ENCODE data around the gene SEPSECS.

Gene SEPSECS

GRCh38 chr4:25111648-25112196 lies 48.5 kb downstream of the SEPSECS start:
- H3K4me1 ChIP-seq (ENCODE audit: control insufficient read depth, insufficient read depth, low read length) = no peaks in the 10 kb centered on the region
- no peaks in the 10 kb centered on the region for H3K9me3 ChIP-seq (ENCODE audit: control insufficient read depth, insufficient read depth, low read depth, low read length)
- no peaks in the 10 kb centered on the region for H3K36me3 ChIP-seq (ENCODE audit: control insufficient read depth in 2 of 2, insufficient read depth in 1 of 2, low read length in 2 of 2)
- ChIA-PET CTCF (interaction anchor here (1.1 kb wide), 1 partner anchor 33 kb away, joined by 4 read pairs; no protein-coding TSS in a partner anchor), POLR2A (no interaction called here)
- TF ChIP-seq ZNF341 (tag by site-specific recombination; IDR thresholded peaks at IDR 0.05; ENCODE audit: low read depth) = no peak
- TF ChIP-seq ZNF596 (tag by site-specific recombination; IDR thresholded peaks at IDR 0.05) = no peak
- TF ChIP-seq ZNF664 (tag by site-specific recombination; IDR thresholded peaks at IDR 0.05) = no peak
- no peak for TF ChIP-seq ZNF580 (tag by site-specific recombination; IDR thresholded peaks at IDR 0.05)
- no peak for TF ChIP-seq REST (tag by site-specific recombination; IDR thresholded peaks at IDR 0.05)
- no peak overlapping the region for H3K27ac ChIP-seq (ENCODE audit: extremely low read depth, low read depth, low read length)
- no peak overlapping the region for H3K4me3 ChIP-seq (ENCODE audit: low read depth, low read length)

GRCh38 chr4:25110527-25111329 lies 49.5 kb downstream of the SEPSECS start:
- H3K9me3 ChIP-seq (ENCODE audit: control insufficient read depth, insufficient read depth, low read depth, low read length) = no peaks in the 10 kb centered on the region

GRCh38 chr4:25109511-25109910 lies 50.7 kb downstream of the SEPSECS start:
- Histone ChIP-seq H3K4me3 (ENCODE audit: low read depth, low read length) (no peak overlapping the region), H3K36me3 (ENCODE audit: control insufficient read depth in 2 of 2, insufficient read depth in 1 of 2, low read length in 2 of 2) (no peaks in the 10 kb centered on the region), H3K4me1 (ENCODE audit: control insufficient read depth, insufficient read depth, low read length) (no peaks in the 10 kb centered on the region), H3K27ac (ENCODE audit: extremely low read depth, low read depth, low read length) (no peak overlapping the region), H3K9me3 (ENCODE audit: control insufficient read depth, insufficient read depth, low read depth, low read length) (no peaks in the 10 kb centered on the region)
- ChIA-PET CTCF (no interaction called here), POLR2A (no interaction called here)
- TF ChIP-seq ZNF214 (tag by site-specific recombination; IDR thresholded peaks at IDR 0.05; ENCODE audit: borderline replicate concordance) (no peak), ZSCAN5A (tag by site-specific recombination; IDR thresholded peaks at IDR 0.05) (no peak), KLF9 (tag by site-specific recombination; IDR thresholded peaks at IDR 0.05; ENCODE audit: low read depth) (no peak), PRDM1 (tag by site-specific recombination; IDR thresholded peaks at IDR 0.05) (no peak), ZNF626 (tag by site-specific recombination; IDR thresholded peaks at IDR 0.05) (no peak), ZNF169 (tag by site-specific recombination; IDR thresholded peaks at IDR 0.05) (no peak), ZNF623 (tag by site-specific recombination; IDR thresholded peaks at IDR 0.05) (no peak), GLI4 (tag by site-specific recombination; IDR thresholded peaks at IDR 0.05) (no peak), ZNF280C (tag by site-specific recombination; IDR thresholded peaks at IDR 0.05) (no peak), ZNF138 (tag by site-specific recombination; IDR thresholded peaks at IDR 0.05; ENCODE audit: borderline replicate concordance) (no peak), ZNF146 (tag by site-specific recombination; IDR thresholded peaks at IDR 0.05) (no peak), ZXDB (tag by site-specific recombination; IDR thresholded peaks at IDR 0.05) (no peak), ZNF629 (tag by site-specific recombination; IDR thresholded peaks at IDR 0.05) (no peak), ZSCAN23 (tag by site-specific recombination; IDR thresholded peaks at IDR 0.05) (no peak), ZNF280D (tag by site-specific recombination; IDR thresholded peaks at IDR 0.05) (no peak)

More at GRCh38 chr4:25110527-25111329, 49.5 kb downstream of the SEPSECS start:
- Histone ChIP-seq H3K36me3 (ENCODE audit: control insufficient read depth in 2 of 2, insufficient read depth in 1 of 2, low read length in 2 of 2) (no peaks in the 10 kb centered on the region), H3K4me3 (ENCODE audit: low read depth, low read length) (no peak overlapping the region), H3K27ac (ENCODE audit: extremely low read depth, low read depth, low read length) (no peak overlapping the region), H3K4me1 (ENCODE audit: control insufficient read depth, insufficient read depth, low read length) (no peaks in the 10 kb centered on the region)
- ChIA-PET CTCF (interaction anchor here (1.1 kb wide), 1 partner anchor 34 kb away, joined by 4 read pairs; no protein-coding TSS in a partner anchor), POLR2A (no interaction called here)
- no peak for TF ChIP-seq ZNF140 (tag by site-specific recombination; IDR thresholded peaks at IDR 0.05)
